HG03025 (cell line): ENCODE measurements around the gene GNG12.

Source experiments
- ATAC-seq: cut with Tn5 transposase; IDR thresholded peaks from one replicate; pipeline ENCODE4 v1.9.1; 2021; ENCODE audit warnings: mild to moderate bottlenecking, moderate library complexity; ENCODE audit not compliant: unreplicated experiment, low FRiP score

GNG12 gene

GRCh38 chr1:67816095-67816475, 17.2 kb downstream of the GNG12 start:
- ATAC-seq, result no peak

DNA sequence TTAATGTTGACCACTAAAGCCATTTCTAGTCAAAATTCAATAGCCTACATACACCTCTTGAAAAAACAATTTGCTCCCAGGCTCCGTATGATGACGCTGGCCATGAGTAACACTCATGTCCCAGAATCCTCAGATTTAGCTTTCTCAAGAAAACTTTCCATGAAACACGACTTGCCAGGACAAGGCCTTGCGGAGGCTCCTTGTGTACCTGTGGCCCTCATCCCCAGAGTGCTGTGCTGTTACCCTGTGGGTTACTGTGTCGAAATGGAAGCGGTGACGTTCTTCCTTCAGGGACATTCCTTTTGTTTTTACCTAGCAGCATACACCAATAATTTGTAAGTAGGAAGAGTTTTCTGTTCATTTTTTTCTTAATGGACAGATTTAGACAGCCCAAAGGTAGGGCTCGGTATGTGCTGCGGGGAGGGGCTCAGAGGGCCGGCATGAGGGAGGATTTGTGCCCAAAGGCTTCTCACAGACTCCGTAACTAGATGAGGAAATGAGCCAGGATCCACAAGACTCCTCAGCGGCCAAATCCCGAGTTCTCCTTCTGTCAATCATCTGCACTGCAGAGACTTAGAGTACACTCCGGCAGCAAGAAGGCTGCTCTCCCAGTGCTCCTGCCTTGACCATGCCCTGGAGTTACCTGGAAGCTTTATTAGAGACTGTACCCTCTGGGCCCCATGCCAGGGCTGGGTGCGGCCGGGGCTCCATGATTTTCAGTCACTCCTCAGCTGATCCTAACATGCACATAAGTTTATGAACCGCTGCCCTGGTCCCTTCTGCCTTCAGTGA, 17.8 kb downstream of the GNG12 start:
- no peak for ATAC-seq

GRCh38 chr1:67814121-67814772, 19.0 kb downstream of the GNG12 start:
- ATAC-seq, result no peak

GRCh38 chr1:67812226-67812625, 21.0 kb downstream of the GNG12 start:
- no peak for ATAC-seq

DNA sequence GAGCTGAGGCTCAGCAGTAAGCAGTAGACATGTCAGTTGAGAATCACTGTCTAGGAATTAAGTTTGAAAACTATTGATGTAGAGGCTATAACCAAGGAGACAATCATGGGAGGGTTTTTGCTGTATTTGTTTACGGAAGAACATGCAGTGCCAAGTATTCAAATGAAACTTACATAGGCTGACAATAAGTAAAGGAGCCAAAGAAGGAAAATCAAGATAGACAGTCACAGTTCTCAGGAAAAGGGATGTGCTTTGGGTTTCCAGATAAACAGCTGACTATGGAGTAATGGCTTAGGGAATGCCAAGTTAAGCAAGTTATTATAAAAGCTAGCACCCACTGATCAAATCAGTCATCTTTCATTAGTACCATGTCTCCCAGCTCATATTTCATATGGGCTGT, 21.5 kb downstream of the GNG12 start:
- ATAC-seq, result no peak

GRCh38 chr1:67809887-67810286, 23.4 kb downstream of the GNG12 start:
- no peak for ATAC-seq

- ATAC-seq, result no peak
These were observed 26.0 kb downstream of the GNG12 start for GRCh38 chr1:67807282-67807681.

- ATAC-seq, result no peak
These were observed 28.6 kb downstream of the GNG12 start for GRCh38 chr1:67804710-67805109.

DNA sequence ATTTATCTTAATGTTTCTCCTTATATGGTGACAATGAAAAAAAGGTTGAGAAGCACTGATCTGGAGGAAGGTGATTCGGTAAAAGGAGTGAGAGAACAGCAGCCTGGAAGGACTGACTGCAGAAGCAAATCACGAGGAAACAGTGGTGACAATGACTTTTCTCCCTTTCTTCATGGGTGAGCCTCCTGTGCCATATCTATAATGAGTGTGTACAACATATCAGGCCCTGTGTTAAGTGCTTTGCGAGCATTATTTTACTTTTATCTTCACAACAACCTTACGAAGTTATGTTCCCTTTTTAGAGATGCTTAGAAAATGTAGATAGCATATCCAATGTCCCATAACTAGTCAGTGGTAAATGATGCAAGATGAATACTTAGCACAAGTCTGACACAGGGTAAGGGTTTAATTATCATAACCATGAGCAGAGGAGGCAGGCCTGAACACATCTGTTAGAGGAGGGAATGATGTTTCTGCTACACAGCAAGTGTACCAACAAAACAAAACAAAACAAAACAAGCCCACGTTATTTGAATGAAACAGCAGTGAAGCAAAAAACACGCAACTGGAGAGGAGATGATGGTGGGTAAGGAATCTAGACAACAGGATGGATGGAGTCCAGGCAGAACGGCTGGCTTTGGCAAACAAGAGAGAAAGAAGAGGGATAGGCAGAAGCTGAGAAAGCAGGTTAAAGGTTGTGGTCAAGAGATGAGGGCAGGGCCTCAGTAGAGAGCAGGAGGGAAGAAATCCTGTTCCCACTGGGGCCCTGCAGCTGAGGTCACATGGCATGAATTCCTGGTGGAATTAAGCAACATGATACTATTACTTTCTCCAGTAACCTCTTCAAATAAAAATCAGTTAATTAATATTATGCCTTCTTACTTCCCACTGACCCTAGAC, 29.6 kb downstream of the GNG12 start:
- no peak for ATAC-seq

- no peak for ATAC-seq
These were observed 30.7 kb downstream of the GNG12 start for GRCh38 chr1:67802565-67802964.

DNA sequence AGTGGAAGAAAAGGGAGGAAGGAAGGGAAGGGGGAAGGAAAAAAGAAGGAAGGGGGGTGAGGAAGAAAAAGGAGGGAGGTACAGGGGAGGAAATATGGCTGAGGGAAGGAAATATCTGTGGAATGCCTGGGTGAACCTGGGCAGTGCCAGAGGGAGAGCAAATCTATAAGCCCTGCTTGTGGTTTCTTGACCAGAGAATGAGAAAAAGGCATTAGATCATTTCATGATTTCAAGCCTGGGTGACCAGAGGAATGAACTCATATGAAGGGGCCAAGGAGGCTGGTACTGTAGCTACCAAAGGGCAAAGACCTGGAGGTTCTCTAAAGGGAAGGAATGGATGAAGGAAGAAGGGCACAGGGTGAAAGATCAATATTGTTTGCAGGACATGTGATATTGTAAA, 31.4 kb downstream of the GNG12 start:
- no peak for ATAC-seq

DNA sequence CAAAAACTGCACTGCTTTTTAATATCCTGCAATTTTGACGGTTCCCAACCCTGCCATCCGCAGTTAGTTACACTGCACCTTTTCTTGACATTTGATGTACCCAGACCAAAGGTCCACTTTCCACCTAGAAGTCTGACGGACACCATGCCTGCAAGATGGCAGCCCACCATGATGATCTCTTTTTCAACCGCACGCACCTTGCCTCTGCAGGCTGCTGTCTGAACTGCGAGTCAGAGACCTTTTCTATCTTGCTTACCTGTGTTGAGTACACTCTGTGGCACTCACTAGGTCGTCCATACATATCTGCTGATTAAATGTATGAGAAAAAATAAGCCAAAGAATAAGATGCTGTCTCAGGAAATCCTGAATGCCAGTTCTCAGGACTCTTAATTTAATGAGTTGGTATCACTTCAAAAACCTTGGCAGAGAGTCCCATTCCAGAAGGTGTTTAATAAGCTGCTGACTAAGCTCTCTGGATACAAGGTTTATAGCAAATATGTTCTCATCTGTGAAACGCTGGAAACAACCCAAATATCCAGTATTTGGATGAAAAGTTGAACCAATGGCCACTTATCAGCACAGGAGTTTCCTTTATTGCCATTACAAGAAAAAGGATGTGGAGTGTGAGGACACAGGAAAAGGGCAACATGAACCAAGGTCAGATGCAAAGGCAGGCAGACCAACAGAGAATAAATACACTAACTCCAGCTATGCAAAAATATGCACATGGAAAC, 37.9 kb downstream of the GNG12 start:
- ATAC-seq, result no peak

GRCh38 chr1:67793562-67793961, 39.7 kb downstream of the GNG12 start:
- ATAC-seq, result no peak

- ATAC-seq, result no peak
These were observed 40.4 kb downstream of the GNG12 start for GRCh38 chr1:67792741-67793458.

GRCh38 chr1:67792103-67792502, 41.2 kb downstream of the GNG12 start:
- ATAC-seq, result no peak

GRCh38 chr1:67791686-67792085, 41.6 kb downstream of the GNG12 start:
- ATAC-seq, result no peak

GRCh38 chr1:67791261-67791660, 42.0 kb downstream of the GNG12 start:
- ATAC-seq, result no peak

DNA sequence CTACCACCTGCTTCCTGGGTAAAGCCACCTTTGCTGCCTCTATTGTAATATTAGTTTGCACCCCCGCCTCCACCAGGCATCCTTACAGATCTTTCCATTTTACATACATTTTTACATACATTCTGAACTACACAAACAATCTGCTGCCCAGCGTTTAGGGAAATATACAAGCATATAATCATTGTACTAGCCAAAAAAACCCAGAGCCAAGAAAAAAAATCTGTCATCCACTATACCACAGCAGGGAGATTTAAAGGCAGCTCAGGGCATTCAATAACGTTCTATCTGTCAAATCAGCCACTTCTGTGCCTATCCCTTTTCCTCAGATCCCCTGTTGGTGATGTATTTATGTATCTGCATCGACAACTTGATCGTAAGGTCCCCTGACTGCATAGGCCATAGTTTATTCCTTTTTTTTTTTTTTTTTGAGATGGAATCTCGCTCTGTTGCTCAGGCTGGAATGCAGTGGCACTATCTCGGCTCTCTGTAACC, 43.0 kb downstream of the GNG12 start:
- no peak for ATAC-seq

- no peak for ATAC-seq
These were observed 43.7 kb downstream of the GNG12 start for GRCh38 chr1:67789551-67789950.

DNA sequence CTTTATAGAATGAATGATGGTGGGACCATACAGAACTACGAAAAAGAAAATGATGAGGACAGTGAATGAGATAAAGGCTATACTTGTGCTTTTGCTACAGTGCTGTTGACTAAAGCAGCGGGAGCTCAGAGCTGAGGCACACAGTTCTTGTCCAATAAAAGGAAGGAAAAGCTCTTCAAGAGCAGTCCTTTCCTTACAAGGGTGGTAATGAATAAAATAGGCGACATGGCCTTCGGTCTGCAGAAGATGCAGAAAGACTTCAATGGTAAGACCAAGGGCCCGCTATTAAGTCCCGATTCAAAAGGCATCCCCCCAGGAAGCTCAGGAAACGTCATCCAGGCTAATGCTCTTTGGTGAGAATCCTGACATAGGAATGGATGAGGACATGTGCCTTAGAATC, 44.4 kb downstream of the GNG12 start:
- no peak for ATAC-seq
